SK-N-SH treated with all-trans-retinoic acid at 6 μM for 48 hours (cell line): ENCODE measurements around the gene PRKAG2.

Source experiments
- ARNTL ChIP-seq: fragments of 450-650 bp; formaldehyde crosslinking; IDR thresholded peaks from 2 replicates; pipeline ENCODE4 v1.5.0; 2020; ENCODE audit warnings: low read depth, mild to moderate bottlenecking, moderate library complexity, borderline replicate concordance
- CSDC2 ChIP-seq: fragments of 250-450 bp; sonication (Bioruptor Pico); IDR thresholded peaks from 2 replicates; pipeline ENCODE4 v1.5.0; 2020; ENCODE audit warnings: mild to moderate bottlenecking, moderate library complexity
- ESRRG ChIP-seq: fragments of 250-450 bp; sonication (Bioruptor Pico); IDR thresholded peaks from 2 replicates; pipeline ENCODE4 v1.6.1; 2021; ENCODE audit warnings: mild to moderate bottlenecking
- RARB ChIP-seq: fragments of 250-450 bp; sonication (Bioruptor Pico); IDR thresholded peaks from 2 replicates; pipeline ENCODE4 v1.8.0; 2021; ENCODE audit warnings: mild to moderate bottlenecking, moderate library complexity
- TCF4 ChIP-seq: fragments of 250-450 bp; sonication (Bioruptor Pico); IDR thresholded peaks from 2 replicates; pipeline ENCODE4 v1.8.0; 2021; ENCODE audit warnings: mild to moderate bottlenecking, moderate library complexity, borderline replicate concordance
- TOX ChIP-seq: fragments of 250-450 bp; sonication (Bioruptor Pico); IDR thresholded peaks from 2 replicates; pipeline ENCODE4 v1.8.0; 2021; ENCODE audit warnings: mild to moderate bottlenecking, moderate library complexity, borderline replicate concordance
- ZFP3 ChIP-seq: fragments of 250-450 bp; sonication (Bioruptor Pico); IDR thresholded peaks from 2 replicates; pipeline ENCODE4 v1.5.0; 2020; ENCODE audit warnings: mild to moderate bottlenecking, moderate library complexity
- ZNF8 ChIP-seq: fragments of 450-650 bp; formaldehyde crosslinking; IDR thresholded peaks from 2 replicates; pipeline ENCODE4 v1.5.0; 2020; ENCODE audit warnings: mild to moderate bottlenecking, moderate library complexity
- TF ChIP-seq, protein P1 (sequence below): fragments of 250-450 bp; sonication (Bioruptor Pico); IDR thresholded peaks from 2 replicates; pipeline ENCODE4 v1.5.1; 2021; ENCODE audit warnings: mild to moderate bottlenecking, moderate library complexity
- TF ChIP-seq, protein P2 (sequence below): fragments of 250-450 bp; sonication (Bioruptor Pico); IDR thresholded peaks from 2 replicates; pipeline ENCODE4 v1.8.0; 2020; ENCODE audit warnings: mild to moderate bottlenecking, moderate library complexity, borderline replicate concordance

DNA sequence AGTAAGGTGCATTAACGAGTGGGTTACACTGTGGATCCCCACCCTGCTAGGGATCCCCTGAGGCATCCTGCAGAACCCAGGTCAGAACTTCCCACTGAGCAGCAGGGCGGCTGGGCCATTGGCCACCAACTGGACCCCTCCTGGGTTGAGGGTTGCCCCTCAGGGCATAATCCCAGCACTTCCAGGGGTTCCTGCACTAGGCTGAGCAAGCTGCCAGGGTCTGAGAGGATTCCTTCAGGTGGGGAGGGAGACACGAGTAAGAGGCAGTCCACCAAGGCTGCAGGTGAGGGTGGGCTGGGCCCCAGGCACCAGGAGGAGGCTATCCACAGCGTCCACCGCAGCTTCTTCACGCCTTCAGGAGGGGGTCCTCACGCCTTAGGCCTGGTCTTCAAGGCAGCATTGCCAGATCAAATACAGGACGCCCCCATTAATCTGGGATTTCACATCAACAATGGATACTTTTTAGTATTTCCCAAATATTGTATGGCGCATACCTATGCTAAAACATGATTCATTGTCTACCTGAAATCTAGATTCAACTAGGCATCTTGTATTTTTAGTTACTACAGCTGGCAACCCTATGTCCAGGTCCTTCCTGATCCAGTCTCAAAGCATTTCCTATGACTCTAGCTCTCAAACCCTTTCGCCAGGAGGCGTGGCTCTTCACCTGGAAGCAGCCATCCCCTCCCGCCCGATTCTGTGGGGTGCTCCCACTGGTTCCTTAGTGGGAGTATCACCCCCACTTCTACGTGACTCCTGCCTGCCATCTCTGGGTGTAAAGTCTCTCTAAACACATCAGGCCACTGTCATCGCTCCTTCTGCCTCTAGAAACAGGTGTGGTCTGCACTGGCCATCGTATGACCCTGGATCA, 4.1 kb downstream of the PRKAG2 start:
- TF ChIP-seq, protein P1, sequence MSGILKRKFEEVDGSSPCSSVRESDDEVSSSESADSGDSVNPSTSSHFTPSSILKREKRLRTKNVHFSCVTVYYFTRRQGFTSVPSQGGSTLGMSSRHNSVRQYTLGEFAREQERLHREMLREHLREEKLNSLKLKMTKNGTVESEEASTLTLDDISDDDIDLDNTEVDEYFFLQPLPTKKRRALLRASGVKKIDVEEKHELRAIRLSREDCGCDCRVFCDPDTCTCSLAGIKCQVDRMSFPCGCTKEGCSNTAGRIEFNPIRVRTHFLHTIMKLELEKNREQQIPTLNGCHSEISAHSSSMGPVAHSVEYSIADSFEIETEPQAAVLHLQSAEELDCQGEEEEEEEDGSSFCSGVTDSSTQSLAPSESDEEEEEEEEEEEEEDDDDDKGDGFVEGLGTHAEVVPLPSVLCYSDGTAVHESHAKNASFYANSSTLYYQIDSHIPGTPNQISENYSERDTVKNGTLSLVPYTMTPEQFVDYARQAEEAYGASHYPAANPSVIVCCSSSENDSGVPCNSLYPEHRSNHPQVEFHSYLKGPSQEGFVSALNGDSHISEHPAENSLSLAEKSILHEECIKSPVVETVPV (CRISPR knock-in tag): no peak
- no peak for TF ChIP-seq ZNF8 (CRISPR knock-in tag)
- no peak for TF ChIP-seq ESRRG (CRISPR knock-in tag)
- TF ChIP-seq ZFP3 (CRISPR knock-in tag): no peak
- no peak for TF ChIP-seq TCF4 (CRISPR knock-in tag)
- TF ChIP-seq TOX (CRISPR knock-in tag): no peak
- TF ChIP-seq RARB: no peak
- no peak for TF ChIP-seq CSDC2
- TF ChIP-seq, protein P2, sequence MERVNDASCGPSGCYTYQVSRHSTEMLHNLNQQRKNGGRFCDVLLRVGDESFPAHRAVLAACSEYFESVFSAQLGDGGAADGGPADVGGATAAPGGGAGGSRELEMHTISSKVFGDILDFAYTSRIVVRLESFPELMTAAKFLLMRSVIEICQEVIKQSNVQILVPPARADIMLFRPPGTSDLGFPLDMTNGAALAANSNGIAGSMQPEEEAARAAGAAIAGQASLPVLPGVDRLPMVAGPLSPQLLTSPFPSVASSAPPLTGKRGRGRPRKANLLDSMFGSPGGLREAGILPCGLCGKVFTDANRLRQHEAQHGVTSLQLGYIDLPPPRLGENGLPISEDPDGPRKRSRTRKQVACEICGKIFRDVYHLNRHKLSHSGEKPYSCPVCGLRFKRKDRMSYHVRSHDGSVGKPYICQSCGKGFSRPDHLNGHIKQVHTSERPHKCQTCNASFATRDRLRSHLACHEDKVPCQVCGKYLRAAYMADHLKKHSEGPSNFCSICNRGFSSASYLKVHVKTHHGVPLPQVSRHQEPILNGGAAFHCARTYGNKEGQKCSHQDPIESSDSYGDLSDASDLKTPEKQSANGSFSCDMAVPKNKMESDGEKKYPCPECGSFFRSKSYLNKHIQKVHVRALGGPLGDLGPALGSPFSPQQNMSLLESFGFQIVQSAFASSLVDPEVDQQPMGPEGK (CRISPR knock-in tag): no peak
- no peak for TF ChIP-seq ARNTL (CRISPR knock-in tag)
